CD4-positive, alpha-beta T cell treated with Interferon alpha-2 for 1 hour (primary cell): Measurements from ENCODE around the gene ITPR3.

Source experiments
- DNase-seq, 2 donors: peaks; one replicate each; pipeline ENCODE4 v3.0.0-alpha.2; 2020 to 2022

Gene ITPR3

DNA sequence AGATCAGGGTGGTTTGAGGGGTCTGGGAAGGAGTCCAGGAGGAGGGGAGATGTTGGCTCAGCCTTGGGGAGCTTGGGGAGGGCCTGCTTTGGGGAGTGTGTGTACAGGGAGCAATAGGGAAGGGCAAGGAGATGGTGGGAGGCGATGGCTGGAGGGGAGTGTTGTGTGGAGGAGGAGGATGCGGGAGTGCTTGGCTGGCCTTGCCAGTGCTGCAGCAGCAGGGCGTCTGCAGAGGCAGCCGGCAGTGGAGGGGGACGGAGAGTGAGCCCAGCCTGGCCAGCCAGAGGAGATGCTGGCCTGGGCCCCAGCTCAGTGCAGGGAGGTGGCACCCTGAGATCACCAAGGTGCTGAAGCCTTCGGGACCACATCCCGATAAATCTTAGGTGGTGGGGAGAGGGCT lies 121.7 kb downstream of the ITPR3 start:
- DNase-seq, result no peak

DNA sequence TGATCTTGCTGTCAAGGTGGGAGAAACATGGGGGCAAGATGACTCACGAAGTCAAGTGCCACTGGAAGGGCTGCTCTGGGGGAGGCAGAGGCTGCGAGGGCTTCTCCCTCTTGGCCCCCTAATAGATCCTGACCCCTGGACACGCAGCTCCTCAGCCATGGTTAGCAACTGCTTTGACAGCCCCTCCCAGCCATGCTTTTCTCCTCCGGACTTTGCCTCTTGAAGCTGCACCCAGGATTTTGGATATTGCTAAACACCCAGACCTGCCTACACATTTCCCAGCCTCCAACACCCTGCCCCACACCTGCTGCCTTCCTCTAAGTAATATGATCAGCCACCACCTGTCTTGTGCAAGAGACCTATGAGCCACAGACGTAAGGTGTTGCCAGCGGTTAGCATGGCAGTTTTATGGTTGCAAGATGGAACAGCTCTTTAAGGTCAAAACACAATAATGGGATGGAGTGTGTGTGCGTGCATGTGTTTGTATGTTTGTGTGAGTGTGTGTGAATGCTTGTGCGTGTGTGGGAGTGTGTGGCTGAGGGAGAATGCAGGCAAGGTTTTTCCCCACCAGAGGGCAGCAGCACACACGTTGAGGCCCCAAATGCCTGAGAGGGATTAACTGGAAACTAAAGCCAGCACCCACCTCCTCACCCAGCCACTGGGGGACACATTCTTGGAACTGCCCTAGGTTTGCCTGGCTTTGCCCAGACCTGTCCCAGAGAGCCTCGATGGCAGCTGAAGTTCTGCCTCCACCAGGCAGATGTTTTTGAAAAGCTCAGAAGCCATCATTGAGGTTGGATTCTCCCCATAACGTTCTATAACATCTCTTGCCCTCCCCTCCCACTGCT lies 123.1 kb downstream of the ITPR3 start:
- DNase-seq, result peak; percentile 64 to 77

DNA sequence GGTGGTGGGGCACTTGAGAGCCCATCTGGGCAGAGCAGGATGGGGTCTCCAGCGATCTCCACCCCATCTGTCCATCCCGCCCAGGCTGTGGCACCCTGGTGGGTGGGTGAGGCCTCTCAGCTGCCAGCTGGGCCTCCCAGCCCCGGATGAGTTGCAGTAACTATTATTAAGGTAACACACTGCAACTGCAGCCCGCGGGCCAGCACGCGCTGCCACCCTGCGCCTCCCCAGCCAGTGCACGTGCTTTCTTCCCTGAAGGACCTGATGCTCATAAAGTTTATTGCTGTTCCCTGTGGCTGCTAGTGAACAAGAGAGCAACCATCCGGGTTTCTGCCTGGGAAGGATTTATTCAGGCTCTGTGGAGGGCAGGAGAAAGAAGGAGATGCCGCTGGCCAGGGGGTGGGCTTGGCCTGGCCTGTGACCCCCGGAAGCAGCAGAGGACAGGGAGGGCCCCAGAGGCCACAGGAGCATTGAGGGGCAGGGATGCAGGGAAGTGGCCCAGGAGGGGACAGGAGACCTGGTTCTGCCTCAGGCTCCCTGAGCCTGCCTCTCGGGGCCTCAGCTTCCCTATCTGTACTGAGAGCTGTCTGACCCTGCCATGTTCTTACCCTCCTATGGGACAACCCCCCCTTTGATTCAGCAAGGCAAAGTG lies 123.9 kb downstream of the ITPR3 start:
- DNase-seq, result no peak

DNA sequence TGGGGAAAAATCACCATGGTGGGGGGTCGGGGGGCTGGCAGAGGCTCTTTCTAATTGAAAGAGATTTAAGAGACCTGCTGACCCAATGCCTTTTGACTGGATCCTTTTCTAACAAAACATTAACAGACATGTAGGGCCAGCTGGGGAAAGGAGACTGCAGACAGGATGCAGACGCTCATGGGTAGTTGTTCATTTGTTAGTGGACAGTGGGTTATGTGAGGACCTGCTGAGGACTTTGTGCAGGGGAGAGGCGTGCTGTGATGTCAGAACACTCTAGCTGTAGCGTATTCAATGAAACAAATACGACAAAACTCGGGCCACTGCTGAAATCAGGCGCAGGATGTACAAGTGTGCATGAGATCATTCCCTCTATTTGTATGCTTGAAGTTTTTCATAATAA lies 124.4 kb downstream of the ITPR3 start:
- no peak for DNase-seq
